CD4-positive, alpha-beta T cell treated with Interleukin-4 for 4 hours (primary cell): ENCODE data around the gene MGAT4B.
A peak's percentile ranks its signal among the peaks of the same experiment; 100 is the strongest.
"Not testable (repeated sequence)": the region's sequence is repeated elsewhere in the genome, so short reads cannot be mapped to it uniquely, and the experiment has no call there.

Source experiments
- DNase-seq: peaks from one replicate; pipeline ENCODE4 v3.0.0-alpha.2; 2020

Gene MGAT4B

GRCh38 chr5:179794171-179794570 lies 12.5 kb downstream of the MGAT4B start:
- DNase-seq, result no peak

GRCh38 chr5:179793468-179794139 lies 13.1 kb downstream of the MGAT4B start, which contains the start of gene LTC4S:
TSS of gene LTC4S (plus strand) at chr5:179793986. CDS start at chr5:179794081, 95 bp downstream.
- peak; percentile 53 for DNase-seq

- no peak for DNase-seq
Measured at GRCh38 chr5:179792612-179793467, 13.8 kb downstream of the MGAT4B start.

GRCh38 chr5:179791881-179792611 lies 14.6 kb downstream of the MGAT4B start:
- no peak for DNase-seq

- DNase-seq, result not testable (repeated sequence)
Measured at GRCh38 chr5:179789278-179789677, 17.4 kb downstream of the MGAT4B start.

- no peak for DNase-seq
Measured at GRCh38 chr5:179788193-179788854, 18.3 kb downstream of the MGAT4B start.

- no peak for DNase-seq
Measured at GRCh38 chr5:179786861-179787260, 19.8 kb downstream of the MGAT4B start.

- DNase-seq, result no peak
Measured at GRCh38 chr5:179783128-179783527, 23.5 kb downstream of the MGAT4B start.

- no peak for DNase-seq
Measured at GRCh38 chr5:179781846-179782245, 24.8 kb downstream of the MGAT4B start.

GRCh38 chr5:179780362-179780761 lies 26.3 kb downstream of the MGAT4B start:
- DNase-seq, result no peak

- no peak for DNase-seq
Measured at GRCh38 chr5:179779826-179780225, 26.8 kb downstream of the MGAT4B start.

GRCh38 chr5:179778591-179778990 lies 28.1 kb downstream of the MGAT4B start:
- no peak for DNase-seq

- DNase-seq, result no peak
Measured at GRCh38 chr5:179777909-179778308, 28.8 kb downstream of the MGAT4B start.

- no peak for DNase-seq
Measured at GRCh38 chr5:179777456-179777855, 29.2 kb downstream of the MGAT4B start.

- DNase-seq, result no peak
Measured at GRCh38 chr5:179776411-179776938, 30.2 kb downstream of the MGAT4B start.

GRCh38 chr5:179774442-179774841 lies 32.2 kb downstream of the MGAT4B start:
- DNase-seq, result no peak

- DNase-seq, result no peak
Measured at GRCh38 chr5:179773686-179774040, 33.0 kb downstream of the MGAT4B start.

GRCh38 chr5:179772351-179772750 lies 34.3 kb downstream of the MGAT4B start:
- no peak for DNase-seq

GRCh38 chr5:179771311-179771895 lies 35.3 kb downstream of the MGAT4B start:
- no peak for DNase-seq

- no peak for DNase-seq
Measured at GRCh38 chr5:179769796-179770195, 36.9 kb downstream of the MGAT4B start.

GRCh38 chr5:179769271-179769670 lies 37.4 kb downstream of the MGAT4B start:
- no peak for DNase-seq
